Measurements from ENCODE around the gene HSD11B2. TPM values are rescaled to one million over a fixed set of nuclear protein-coding genes. Genes with fewer than 3 reads are reported as not detected.

Gene HSD11B2
- total RNA-seq, 4 donors from 2014 or later = 1.2 to 82.1 (median 9.7) TPM

GRCh38 chr16:67406111-67406971 is 24.6 kb upstream of the HSD11B2 start:
- peak overlapping the region; percentile 83 to 85 for H3K27ac ChIP-seq
- H3K36me3 ChIP-seq = no peaks in the 10 kb centered on the region
- intact Hi-C loops (cut with DNase I; ENCODE audit: low total_unique reads) = no loop called here
- H3K4me3 ChIP-seq = no peak overlapping the region
- no peaks in the 10 kb centered on the region for H3K9me3 ChIP-seq
- TF ChIP-seq CTCF (IDR thresholded peaks at IDR 0.05) (no peak), POLR2A (IDR thresholded peaks at IDR 0.05) (no peak)
- H3K27me3 ChIP-seq = no peaks in the 10 kb centered on the region
- no peaks in the 10 kb centered on the region for H3K4me1 ChIP-seq
- DNase-seq = peak; percentile 74 to 79

GRCh38 chr16:67407176-67407787 is 23.6 kb upstream of the HSD11B2 start:
- no peaks in the 10 kb centered on the region for H3K36me3 ChIP-seq
- no peaks in the 10 kb centered on the region for H3K4me1 ChIP-seq
- H3K4me3 ChIP-seq = no peak overlapping the region
- no peaks in the 10 kb centered on the region for H3K9me3 ChIP-seq
- no peak for DNase-seq
- peak overlapping the region; percentile 83 to 85 for H3K27ac ChIP-seq
- no peaks in the 10 kb centered on the region for H3K27me3 ChIP-seq
- intact Hi-C loops (cut with DNase I; ENCODE audit: low total_unique reads) = no loop called here
- no peak for TF ChIP-seq CTCF (IDR thresholded peaks at IDR 0.05)
- no peak for TF ChIP-seq POLR2A (IDR thresholded peaks at IDR 0.05)

DNA sequence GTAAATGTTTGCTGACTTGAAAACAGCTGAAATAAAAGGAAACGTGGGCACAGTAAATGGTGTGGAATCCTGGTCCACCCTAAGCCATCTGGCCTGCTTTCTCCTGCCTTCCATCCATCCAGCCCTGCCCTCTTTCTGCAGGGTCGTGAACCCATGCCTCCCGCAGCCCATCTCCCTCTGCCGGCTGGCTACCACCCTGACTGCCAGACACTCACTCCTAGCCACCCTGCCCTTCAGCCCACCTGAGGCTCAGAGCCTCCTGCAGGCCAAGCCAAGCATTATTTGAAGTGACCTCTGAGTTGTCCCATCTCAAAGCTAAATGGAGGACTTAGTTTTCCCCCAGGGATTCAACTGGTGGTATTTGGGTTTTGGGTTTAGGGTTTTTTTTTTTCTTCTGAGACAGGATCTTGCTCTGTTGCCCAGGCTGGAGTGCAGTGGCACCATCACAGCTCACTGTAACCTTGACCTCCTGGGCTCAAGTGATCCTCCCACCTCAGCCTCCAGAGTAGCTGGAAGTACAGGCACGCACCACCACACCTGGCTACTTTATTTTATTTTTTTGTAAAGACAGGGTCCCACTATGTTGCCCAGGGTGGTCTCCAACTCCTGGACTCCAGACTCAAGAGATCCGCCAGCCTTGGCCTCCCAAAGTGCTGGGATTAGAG is 23.0 kb upstream of the HSD11B2 start:
- Histone ChIP-seq H3K9me3 (no peaks in the 10 kb centered on the region), H3K27me3 (no peaks in the 10 kb centered on the region), H3K27ac (peak overlapping the region; percentile 83 to 85), H3K4me1 (no peaks in the 10 kb centered on the region), H3K36me3 (no peaks in the 10 kb centered on the region), H3K4me3 (no peak overlapping the region)
- TF ChIP-seq CTCF (IDR thresholded peaks at IDR 0.05) = no peak
- no peak for TF ChIP-seq POLR2A (IDR thresholded peaks at IDR 0.05)
- DNase-seq = no peak
- intact Hi-C loops (cut with DNase I; ENCODE audit: low total_unique reads) = no loop called here

DNA sequence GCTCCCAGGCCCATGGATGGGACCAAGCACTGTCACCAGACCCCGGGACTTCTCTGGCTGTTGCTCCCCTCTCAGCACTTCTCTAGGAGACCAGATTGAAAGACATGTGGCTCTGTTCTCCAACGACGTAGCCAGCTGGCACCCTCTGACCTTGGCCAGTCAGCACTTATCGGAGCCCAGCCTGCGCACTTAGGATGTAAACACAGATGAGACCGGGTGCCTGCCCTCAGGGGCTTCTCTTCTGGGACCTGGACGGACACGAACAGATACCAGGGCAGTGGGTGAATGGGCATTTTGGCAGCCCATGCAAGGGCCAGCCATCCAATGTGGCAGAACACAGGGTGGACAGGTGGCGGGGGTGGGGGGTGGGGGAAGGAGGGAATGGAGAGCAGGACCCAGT is 21.3 kb upstream of the HSD11B2 start:
- no peak for DNase-seq
- Histone ChIP-seq H3K27ac (no peak overlapping the region), H3K4me1 (no peaks in the 10 kb centered on the region), H3K4me3 (no peak overlapping the region), H3K9me3 (no peaks in the 10 kb centered on the region), H3K36me3 (no peaks in the 10 kb centered on the region), H3K27me3 (no peaks in the 10 kb centered on the region)
- intact Hi-C loops (cut with DNase I; ENCODE audit: low total_unique reads) = no loop called here
- no peak for TF ChIP-seq CTCF (IDR thresholded peaks at IDR 0.05)
- TF ChIP-seq POLR2A (IDR thresholded peaks at IDR 0.05) = no peak

- intact Hi-C loops (cut with DNase I; ENCODE audit: low total_unique reads) = no loop called here
- no peak overlapping the region for H3K27ac ChIP-seq
Observed at GRCh38 chr16:67411339-67411738, 19.6 kb upstream of the HSD11B2 start.

More at GRCh38 chr16:67411339-67411738, 19.6 kb upstream of the HSD11B2 start:
- no peaks in the 10 kb centered on the region for H3K27me3 ChIP-seq
- DNase-seq = no peak
- no peaks in the 10 kb centered on the region for H3K9me3 ChIP-seq
- no peaks in the 10 kb centered on the region for H3K36me3 ChIP-seq
- TF ChIP-seq CTCF (IDR thresholded peaks at IDR 0.05) (no peak), POLR2A (IDR thresholded peaks at IDR 0.05) (no peak)
- no peak overlapping the region for H3K4me3 ChIP-seq
- H3K4me1 ChIP-seq = no peaks in the 10 kb centered on the region
